HG02870 (cell line): ENCODE data around the gene NCAM2.

Experiments
- ATAC-seq: cut with Tn5 transposase; IDR thresholded peaks from one replicate; pipeline ENCODE4 v1.9.1; 2021; ENCODE audit warnings: mild to moderate bottlenecking, moderate library complexity; ENCODE audit not compliant: unreplicated experiment

The NCAM2 gene

GRCh38 chr21:21025742-21026141 is 27.5 kb downstream of the NCAM2 start:
- ATAC-seq: no peak

DNA sequence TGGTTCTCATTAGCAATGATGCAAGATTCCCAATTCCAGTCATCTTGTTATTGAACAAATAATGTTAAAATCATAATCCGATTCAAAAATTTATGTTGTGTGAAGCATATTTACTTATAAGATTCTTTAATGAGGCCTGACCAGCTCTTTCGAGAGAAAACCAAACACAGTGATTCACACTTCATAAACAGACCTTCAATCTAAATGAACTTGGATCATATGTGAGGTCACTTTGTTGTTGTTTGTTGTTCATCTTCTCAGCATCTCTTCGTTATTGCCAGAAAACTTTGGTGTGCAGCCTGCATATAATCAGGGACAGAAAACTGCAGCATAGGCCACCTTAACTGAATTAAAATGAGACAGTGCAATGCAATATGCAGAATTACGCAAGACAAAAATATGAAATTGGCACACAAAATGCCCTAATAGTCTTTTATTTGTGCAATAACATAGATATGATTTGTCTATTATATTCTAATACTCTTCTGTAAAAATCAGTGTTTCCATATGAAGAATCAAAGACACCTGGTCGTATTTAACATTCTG is 30.1 kb downstream of the NCAM2 start:
- ATAC-seq: no peak

DNA sequence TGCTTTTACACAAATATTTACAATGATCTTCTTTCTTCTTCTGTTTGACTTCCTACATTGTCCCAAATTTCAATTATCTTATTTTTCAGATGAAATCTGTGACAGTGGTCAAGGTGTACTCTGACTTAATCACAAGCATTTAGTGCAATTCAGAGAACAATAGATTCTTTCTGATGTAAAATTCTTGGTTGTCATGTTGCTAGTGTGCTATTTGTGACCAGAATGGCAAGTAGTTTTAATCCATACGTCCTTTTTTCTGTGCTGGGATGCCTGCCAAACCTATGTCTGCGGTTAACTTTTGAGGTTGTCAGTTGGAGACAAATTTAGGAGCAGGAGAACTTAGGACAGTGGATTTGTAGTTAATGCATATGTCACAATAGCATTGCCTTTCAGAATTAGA is 31.0 kb downstream of the NCAM2 start:
- no peak for ATAC-seq

DNA sequence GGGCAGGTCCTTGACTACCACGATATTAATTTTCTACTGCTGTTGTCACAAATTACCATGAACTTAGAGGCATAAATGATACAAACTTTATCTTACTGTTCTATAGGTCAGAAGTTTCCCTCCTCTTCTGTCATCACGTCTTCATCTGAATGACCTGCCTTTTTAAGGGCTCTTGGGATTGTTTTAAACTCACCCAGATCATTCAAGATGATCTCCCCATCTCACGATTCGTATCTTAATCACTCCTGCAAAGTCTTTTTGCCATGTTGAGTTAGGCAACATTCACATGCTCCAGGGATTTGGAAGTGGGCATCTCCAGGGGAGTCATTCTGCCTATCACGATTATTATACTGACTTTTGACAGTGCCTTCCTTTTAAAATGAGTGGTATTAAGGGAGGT is 32.1 kb downstream of the NCAM2 start:
- no peak for ATAC-seq

GRCh38 chr21:21034036-21034435 is 35.8 kb downstream of the NCAM2 start:
- ATAC-seq: no peak

GRCh38 chr21:21039624-21040170 is 41.5 kb downstream of the NCAM2 start:
- ATAC-seq: no peak

DNA sequence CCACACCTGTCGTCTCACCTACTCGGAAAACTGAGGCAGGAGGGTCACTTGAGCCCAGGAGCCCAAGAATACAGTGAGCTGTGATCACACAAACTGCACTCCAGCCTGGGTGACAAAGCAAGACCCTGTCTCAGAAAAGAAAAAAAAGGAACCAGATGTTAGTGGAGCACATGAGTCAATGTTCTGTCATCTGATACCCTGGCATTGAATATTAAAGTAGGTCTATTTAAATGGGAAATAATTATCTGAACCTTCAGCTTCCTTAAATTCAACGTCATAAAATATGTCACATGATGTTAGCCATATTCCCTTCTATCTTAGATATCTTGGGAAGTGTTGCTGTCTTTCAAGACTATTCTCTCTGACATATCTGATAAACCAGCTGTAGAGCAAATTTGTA is 47.3 kb downstream of the NCAM2 start:
- ATAC-seq: no peak

DNA sequence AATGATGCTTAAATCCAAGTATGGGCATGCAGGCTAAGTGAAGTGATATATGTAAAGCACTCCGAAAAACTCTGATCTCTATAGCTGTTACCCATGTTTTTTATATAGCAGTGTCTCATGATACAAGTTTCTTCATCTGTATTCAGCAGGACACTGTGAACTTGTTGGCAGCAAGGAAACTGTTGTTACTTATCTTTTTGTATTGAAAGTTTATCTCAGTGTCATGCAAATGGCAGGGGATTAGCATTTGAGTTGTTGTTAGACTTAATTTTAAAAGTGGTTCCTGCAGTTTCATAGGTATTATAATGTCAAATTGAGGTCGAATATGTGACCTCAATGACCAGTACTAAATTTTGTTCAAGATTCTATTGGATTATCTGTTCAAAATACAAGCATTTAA is 47.9 kb downstream of the NCAM2 start:
- ATAC-seq: no peak

GRCh38 chr21:21051109-21052055 is 53.2 kb downstream of the NCAM2 start:
- no peak for ATAC-seq

DNA sequence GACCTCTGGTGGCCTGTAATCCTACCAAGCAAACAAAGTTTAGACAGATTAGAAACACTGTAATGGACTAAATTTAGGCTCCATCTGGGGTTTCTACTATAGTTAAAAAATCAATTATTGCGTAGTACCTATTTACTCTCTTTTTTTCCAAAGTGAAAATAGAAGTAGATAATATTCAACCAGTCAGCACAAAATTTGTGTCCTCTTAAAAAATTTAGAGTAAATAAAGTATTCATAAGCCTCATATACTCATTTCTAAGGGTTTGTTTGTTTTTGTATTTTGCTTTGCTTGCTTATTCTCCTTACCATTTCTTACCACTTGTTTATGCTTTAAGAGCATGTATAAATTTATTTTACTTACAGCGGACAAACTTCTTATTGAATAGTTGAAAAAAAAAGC is 54.5 kb downstream of the NCAM2 start:
- no peak for ATAC-seq

GRCh38 chr21:21057349-21058062 is 59.3 kb downstream of the NCAM2 start:
- ATAC-seq: no peak

- ATAC-seq: no peak
Measured at GRCh38 chr21:21063828-21064227, 65.6 kb downstream of the NCAM2 start.

- no peak for ATAC-seq
Measured at GRCh38 chr21:21064353-21064752, 66.1 kb downstream of the NCAM2 start.

DNA sequence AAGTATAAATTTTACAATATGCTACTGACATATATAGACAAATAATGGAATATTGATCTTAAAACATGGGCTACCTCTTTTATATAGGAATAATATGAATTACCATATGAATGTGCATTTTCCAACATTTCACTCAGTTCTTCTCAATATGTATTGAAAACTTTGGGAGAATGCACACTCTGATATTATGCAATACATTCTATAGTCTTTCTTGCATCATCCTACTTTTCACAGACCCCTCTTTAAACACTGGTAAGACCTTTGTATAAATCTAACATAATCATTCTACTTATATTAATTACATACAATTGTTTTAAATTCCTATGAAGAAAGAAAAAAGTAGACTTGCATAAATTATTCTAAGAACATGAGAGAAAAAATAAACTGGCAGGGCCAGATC is 69.2 kb downstream of the NCAM2 start:
- ATAC-seq: no peak

- no peak for ATAC-seq
Measured at GRCh38 chr21:21074305-21074704, 76.1 kb downstream of the NCAM2 start.

DNA sequence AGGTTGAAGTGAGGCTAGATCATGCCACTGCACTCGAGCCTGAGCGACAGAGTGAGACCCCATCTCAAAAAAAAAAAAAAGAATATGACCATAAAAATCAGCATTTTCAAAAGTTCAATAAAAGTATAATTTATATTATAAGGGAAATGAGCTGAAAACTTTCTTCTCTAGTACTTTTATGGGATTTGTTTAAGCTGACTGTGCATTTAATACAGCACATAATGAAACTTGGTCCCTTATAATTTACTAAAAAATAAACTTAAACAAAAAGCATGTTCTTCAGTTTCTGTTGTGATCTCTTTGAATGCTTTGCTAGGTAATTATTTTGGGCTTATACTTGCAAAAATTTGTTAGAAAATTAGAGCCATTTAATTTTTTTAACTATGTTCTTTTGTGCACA is 77.8 kb downstream of the NCAM2 start:
- ATAC-seq: no peak

GRCh38 chr21:21076491-21076890 is 78.3 kb downstream of the NCAM2 start:
- ATAC-seq: no peak

- no peak for ATAC-seq
Measured at GRCh38 chr21:21079646-21080045, 81.4 kb downstream of the NCAM2 start.

DNA sequence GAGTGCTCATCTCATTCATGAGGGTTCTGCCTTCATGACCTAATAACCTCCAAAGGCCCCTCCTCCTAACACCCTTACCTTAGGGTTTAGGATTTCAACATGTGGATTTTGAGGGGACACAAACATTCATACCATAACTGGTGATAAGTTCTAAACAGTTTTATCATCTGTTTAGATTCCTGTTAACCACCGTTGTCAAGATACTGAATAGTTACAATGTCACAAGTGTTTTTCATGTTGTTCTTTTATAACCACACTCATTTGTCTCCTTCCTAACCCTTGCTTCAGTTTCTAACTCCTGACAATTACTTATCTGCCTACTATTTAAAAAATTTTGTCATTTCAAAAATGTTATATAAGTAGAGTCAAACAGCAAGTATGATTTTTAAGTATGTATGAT is 86.0 kb downstream of the NCAM2 start:
- no peak for ATAC-seq

GRCh38 chr21:21085206-21085605 is 87.0 kb downstream of the NCAM2 start:
- ATAC-seq: no peak

DNA sequence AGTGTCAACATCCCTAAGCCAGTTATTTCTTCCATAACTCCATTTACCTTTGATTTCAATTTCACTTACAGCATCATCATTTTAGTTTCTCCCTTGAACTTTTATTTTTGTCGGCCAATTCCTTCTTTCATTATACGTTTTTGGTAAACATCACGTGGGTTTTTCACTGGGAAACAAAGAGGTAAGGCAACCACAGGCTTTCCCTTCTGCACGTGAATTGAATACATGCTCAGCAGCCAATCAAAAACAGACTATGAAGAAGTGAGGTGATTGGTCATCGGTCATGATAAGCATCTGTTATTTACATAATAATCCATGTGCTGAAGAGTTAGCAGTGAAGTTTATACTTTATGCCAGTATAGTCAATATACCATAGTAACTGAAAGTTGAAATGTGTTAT is 98.7 kb downstream of the NCAM2 start:
- ATAC-seq: no peak

DNA sequence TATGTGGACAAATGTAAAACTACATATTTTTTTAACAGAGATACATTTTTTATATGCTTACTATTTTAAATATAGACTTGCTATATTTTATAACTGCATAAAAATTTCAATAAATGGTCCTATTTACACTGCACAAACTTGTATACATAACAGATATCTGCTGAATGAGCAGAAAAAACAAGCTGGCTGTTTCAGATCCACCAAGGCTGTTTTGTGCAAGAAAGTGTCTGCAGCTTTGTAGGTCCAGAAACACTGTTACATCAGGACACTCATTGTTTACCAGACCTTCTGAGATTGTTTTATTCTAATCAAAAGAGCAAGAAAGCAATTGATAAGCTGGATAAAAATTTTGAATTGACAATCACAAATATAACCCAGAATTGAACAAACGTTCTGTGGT is 99.3 kb downstream of the NCAM2 start:
- ATAC-seq: no peak
